ENCODE data around the gene GPX2.

DNA sequence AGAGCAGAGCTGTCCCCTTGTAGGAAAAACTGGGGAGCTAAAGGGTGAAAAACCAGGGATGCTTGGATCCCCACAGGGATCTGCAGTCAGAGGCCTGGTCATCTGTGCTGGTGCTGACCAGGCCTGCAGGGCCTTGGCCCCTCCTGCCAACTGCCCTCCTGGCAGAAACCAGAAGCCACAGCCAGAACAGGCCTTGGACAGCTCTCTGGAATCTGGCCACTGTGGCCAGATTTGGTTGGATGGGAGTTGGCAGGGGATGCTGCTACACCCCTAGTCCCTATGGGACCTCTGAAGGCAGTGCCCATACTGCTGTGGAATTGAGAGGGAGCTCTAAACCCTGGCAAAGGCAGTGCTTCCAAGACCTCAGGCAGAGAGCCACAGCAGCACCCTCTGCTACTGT lies 9.2 kb upstream of the GPX2 start:
- TF ChIP-seq, protein P1, sequence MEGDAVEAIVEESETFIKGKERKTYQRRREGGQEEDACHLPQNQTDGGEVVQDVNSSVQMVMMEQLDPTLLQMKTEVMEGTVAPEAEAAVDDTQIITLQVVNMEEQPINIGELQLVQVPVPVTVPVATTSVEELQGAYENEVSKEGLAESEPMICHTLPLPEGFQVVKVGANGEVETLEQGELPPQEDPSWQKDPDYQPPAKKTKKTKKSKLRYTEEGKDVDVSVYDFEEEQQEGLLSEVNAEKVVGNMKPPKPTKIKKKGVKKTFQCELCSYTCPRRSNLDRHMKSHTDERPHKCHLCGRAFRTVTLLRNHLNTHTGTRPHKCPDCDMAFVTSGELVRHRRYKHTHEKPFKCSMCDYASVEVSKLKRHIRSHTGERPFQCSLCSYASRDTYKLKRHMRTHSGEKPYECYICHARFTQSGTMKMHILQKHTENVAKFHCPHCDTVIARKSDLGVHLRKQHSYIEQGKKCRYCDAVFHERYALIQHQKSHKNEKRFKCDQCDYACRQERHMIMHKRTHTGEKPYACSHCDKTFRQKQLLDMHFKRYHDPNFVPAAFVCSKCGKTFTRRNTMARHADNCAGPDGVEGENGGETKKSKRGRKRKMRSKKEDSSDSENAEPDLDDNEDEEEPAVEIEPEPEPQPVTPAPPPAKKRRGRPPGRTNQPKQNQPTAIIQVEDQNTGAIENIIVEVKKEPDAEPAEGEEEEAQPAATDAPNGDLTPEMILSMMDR (IDR thresholded peaks at IDR 0.05), result no peak
- no peak for TF ChIP-seq POLR2A (IDR thresholded peaks at IDR 0.05)
